Measurements from ENCODE around the gene SERPINB8. TPM values are rescaled to one million over a fixed set of nuclear protein-coding genes. Genes with fewer than 3 reads are reported as not detected.
"Not testable (repeated sequence)": the region's sequence is repeated elsewhere in the genome, so short reads cannot be mapped to it uniquely, and the experiment has no call there.

Gene SERPINB8
- total RNA-seq, 2 donors from 2014 or later: 0.13 to 0.86 TPM

- Histone ChIP-seq H3K27ac (ENCODE audit: low read depth, low read length) (no peak overlapping the region), H3K4me3 (ENCODE audit: low read length) (no peak overlapping the region), H3K9ac (ENCODE audit: extremely low read depth, low read length, poor library complexity, severe bottlenecking) (no peak overlapping the region), H3K27me3 (ENCODE audit: control insufficient read depth, insufficient read depth, low read length, poor library complexity, severe bottlenecking) (peaks cover under 1% of the 10 kb centered on the region), H3K9me3 (ENCODE audit: control insufficient read depth, low read length) (no peaks in the 10 kb centered on the region), H3K4me1 (ENCODE audit: control insufficient read depth, insufficient read depth, low read length) (no peaks in the 10 kb centered on the region), H3K36me3 (ENCODE audit: control insufficient read depth, insufficient read depth, low read length) (no peaks in the 10 kb centered on the region)
- no peak for TF ChIP-seq CTCF (conservative IDR thresholded peaks at IDR 0.05)
- H3K9me3 Mint-ChIP-seq: no peaks in the 10 kb centered on the region
- no peak overlapping the region for H3K27ac Mint-ChIP-seq
- peaks cover 6% of the 10 kb centered on the region for H3K27me3 Mint-ChIP-seq (ENCODE audit: insufficient read depth)
- WGBS, 2 experiments (ENCODE audit: insufficient coverage in 1 of 2, insufficient read length in 1 of 2): 86 to 87% methylated on average over 4 to 8 of the region's 8 CpGs
- H3K4me1 Mint-ChIP-seq: no peaks in the 10 kb centered on the region
- H3K36me3 Mint-ChIP-seq (ENCODE audit: low read depth): no peaks in the 10 kb centered on the region
- no peak overlapping the region for H3K4me3 Mint-ChIP-seq
- no peak for DNase-seq
These were observed 41.5 kb upstream of the SERPINB8 start for GRCh38 chr18:63928331-63928730.

GRCh38 chr18:63929369-63929768 lies 40.5 kb upstream of the SERPINB8 start:
- not testable (repeated sequence) for H3K4me1 ChIP-seq (ENCODE audit: control insufficient read depth, insufficient read depth, low read length); H3K9me3 Mint-ChIP-seq; H3K9me3 ChIP-seq (ENCODE audit: control insufficient read depth, low read length); H3K27ac ChIP-seq (ENCODE audit: low read depth, low read length); H3K27me3 ChIP-seq (ENCODE audit: control insufficient read depth, insufficient read depth, low read length, poor library complexity, severe bottlenecking); DNase-seq; H3K4me1 Mint-ChIP-seq; H3K27ac Mint-ChIP-seq; H3K4me3 ChIP-seq (ENCODE audit: low read length); H3K36me3 ChIP-seq (ENCODE audit: control insufficient read depth, insufficient read depth, low read length); H3K36me3 Mint-ChIP-seq (ENCODE audit: low read depth); H3K9ac ChIP-seq (ENCODE audit: extremely low read depth, low read length, poor library complexity, severe bottlenecking); H3K4me3 Mint-ChIP-seq
- peaks cover 13% of the 10 kb centered on the region for H3K27me3 Mint-ChIP-seq (ENCODE audit: insufficient read depth)

GRCh38 chr18:63930773-63931354 lies 39.0 kb upstream of the SERPINB8 start:
- H3K4me1 Mint-ChIP-seq: no peaks in the 10 kb centered on the region

More at GRCh38 chr18:63930773-63931354, 39.0 kb upstream of the SERPINB8 start:
- no peak overlapping the region for H3K27ac Mint-ChIP-seq
- TF ChIP-seq CTCF (conservative IDR thresholded peaks at IDR 0.05): no peak
- peaks cover 21% of the 10 kb centered on the region for H3K27me3 Mint-ChIP-seq (ENCODE audit: insufficient read depth)
- Histone ChIP-seq H3K27me3 (ENCODE audit: control insufficient read depth, insufficient read depth, low read length, poor library complexity, severe bottlenecking) (peaks cover 17% of the 10 kb centered on the region), H3K4me1 (ENCODE audit: control insufficient read depth, insufficient read depth, low read length) (no peaks in the 10 kb centered on the region), H3K36me3 (ENCODE audit: control insufficient read depth, insufficient read depth, low read length) (no peaks in the 10 kb centered on the region), H3K9me3 (ENCODE audit: control insufficient read depth, low read length) (no peaks in the 10 kb centered on the region), H3K4me3 (ENCODE audit: low read length) (no peak overlapping the region), H3K27ac (ENCODE audit: low read depth, low read length) (no peak overlapping the region), H3K9ac (ENCODE audit: extremely low read depth, low read length, poor library complexity, severe bottlenecking) (no peak overlapping the region)
- WGBS, 2 experiments (ENCODE audit: insufficient coverage in 1 of 2, insufficient read length in 1 of 2): 92 to 95% methylated on average over 2 to 3 of the region's 3 CpGs
- H3K36me3 Mint-ChIP-seq (ENCODE audit: low read depth): no peaks in the 10 kb centered on the region
- no peaks in the 10 kb centered on the region for H3K9me3 Mint-ChIP-seq
- no peak for DNase-seq
- H3K4me3 Mint-ChIP-seq: no peak overlapping the region

Measured in endodermal cell (in vitro differentiated cells).